Measurements from ENCODE around the gene INTS11.
A peak's percentile ranks its signal among the peaks of the same experiment; 100 is the strongest.

INTS11 gene

DNA sequence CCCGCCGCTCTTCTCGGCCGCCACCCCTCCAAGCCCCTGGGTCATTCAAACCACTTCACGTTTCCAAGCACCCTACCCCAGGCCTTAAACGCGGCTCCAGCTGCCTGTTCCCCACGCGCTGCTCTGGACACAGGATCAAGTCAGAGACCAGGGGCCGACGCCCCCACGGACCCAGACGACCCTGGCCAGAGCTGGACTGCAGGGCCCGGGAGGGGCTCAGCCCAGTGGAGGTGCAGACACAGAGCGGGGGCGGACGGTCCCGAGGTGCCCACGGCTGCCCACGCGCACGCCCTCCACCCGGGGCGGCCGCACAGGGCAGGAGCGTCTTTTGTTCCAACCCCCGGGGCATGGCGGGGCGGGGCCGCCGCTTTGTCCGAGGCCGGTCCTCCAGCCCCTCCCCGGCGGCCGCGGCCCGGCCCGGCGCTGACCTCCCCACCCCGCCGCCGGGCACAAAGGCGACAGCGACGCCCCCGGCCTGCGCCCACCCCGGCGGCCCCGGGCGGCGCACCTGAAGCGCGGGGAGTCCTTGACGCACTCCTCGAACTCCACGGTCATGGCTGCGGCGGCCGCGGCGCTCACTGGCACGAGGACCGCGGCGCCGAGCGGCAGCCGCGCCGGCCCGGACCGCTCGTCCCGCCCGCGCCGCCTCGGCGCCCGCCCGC, 17.1 kb downstream of the INTS11 start:
- Histone ChIP-seq H3K79me2 (ENCODE audit: control insufficient read depth, insufficient read depth, low read length) (peaks cover 3% of the 10 kb centered on the region), H3K23ac (ENCODE audit: low read length) (no peak overlapping the region), H3K27me3 (ENCODE audit: insufficient read depth, low read length, poor library complexity) (no peaks in the 10 kb centered on the region), H3K56ac (ENCODE audit: low read length) (peak overlapping the region; percentile 95), H2BK120ac (ENCODE audit: low read depth, low read length) (no peak overlapping the region), H3K36me3 (ENCODE audit: control insufficient read depth, insufficient read depth, low read length) (peaks cover 5% of the 10 kb centered on the region), H3K4me3 (ENCODE audit: low read length) (peak overlapping the region; percentile 74), H4K8ac (ENCODE audit: low read depth, low read length) (no peak overlapping the region), H2BK5ac (ENCODE audit: low read length) (no peak overlapping the region), H3K4me2 (ENCODE audit: low read length) (peak overlapping the region; percentile 89), H3K9ac (ENCODE audit: low read length) (peak overlapping the region; percentile 94), H4K5ac (ENCODE audit: low read length) (no peak overlapping the region), H2AK5ac (ENCODE audit: low read length) (no peak overlapping the region), H2BK15ac (replicated peaks; ENCODE audit: low read depth) (no peak overlapping the region), H3K79me1 (ENCODE audit: low read length) (peaks cover 11% of the 10 kb centered on the region), H3K27ac (ENCODE audit: low read depth, low read length) (peak overlapping the region; percentile 26), H3K18ac (ENCODE audit: low read length) (peak overlapping the region; percentile 15), H3K4me1 (ENCODE audit: control insufficient read depth, low read depth, low read length) (peaks cover 11% of the 10 kb centered on the region), H3K4ac (ENCODE audit: low read depth, low read length) (peak overlapping the region; percentile 73)
- no peak for DNase-seq
- WGBS (ENCODE audit: extremely low coverage, insufficient coverage, low lambda C conversion rate), result no CpG with 5 or more reads among the region's 83 CpGs

DNA sequence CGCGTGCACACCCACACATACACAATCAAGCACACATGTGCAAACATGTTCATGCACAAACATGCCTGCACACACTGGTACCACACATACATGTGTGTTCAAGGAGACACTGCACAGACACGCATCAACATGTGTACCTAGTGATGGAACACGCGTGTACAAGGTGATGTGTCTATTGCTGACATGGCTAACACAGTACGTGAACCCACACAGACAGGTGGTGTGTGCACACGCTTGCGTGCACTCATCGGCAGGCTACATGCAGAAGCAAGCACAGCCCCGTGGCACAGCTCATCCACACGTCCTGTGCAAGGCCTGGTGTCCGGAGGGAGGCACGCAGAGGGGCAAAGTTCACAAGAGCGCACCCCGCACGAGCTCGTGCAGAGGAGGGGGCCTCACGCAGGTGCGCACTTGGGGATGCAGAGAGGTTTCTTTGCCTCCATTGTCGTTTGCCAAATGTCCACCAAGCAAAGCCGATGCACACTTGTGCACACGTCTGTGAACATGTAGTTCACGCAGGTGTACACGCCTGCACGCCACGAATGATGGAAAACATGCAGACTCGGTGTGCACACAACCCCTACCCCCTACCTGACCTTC, 17.7 kb downstream of the INTS11 start:
- Histone ChIP-seq H3K27ac (ENCODE audit: low read depth, low read length) (no peak overlapping the region), H4K8ac (ENCODE audit: low read depth, low read length) (no peak overlapping the region), H3K79me1 (ENCODE audit: low read length) (peaks cover 11% of the 10 kb centered on the region), H2BK15ac (replicated peaks; ENCODE audit: low read depth) (no peak overlapping the region), H3K4me3 (ENCODE audit: low read length) (peak overlapping the region; percentile 74), H4K5ac (ENCODE audit: low read length) (no peak overlapping the region), H3K9ac (ENCODE audit: low read length) (peak overlapping the region; percentile 94), H3K79me2 (ENCODE audit: control insufficient read depth, insufficient read depth, low read length) (peaks cover 3% of the 10 kb centered on the region), H3K4me2 (ENCODE audit: low read length) (peak overlapping the region; percentile 89), H3K36me3 (ENCODE audit: control insufficient read depth, insufficient read depth, low read length) (peaks cover 5% of the 10 kb centered on the region), H2BK5ac (ENCODE audit: low read length) (no peak overlapping the region), H2AK5ac (ENCODE audit: low read length) (peak overlapping the region; percentile 17), H3K4me1 (ENCODE audit: control insufficient read depth, low read depth, low read length) (peaks cover 11% of the 10 kb centered on the region), H2BK120ac (ENCODE audit: low read depth, low read length) (no peak overlapping the region), H3K23ac (ENCODE audit: low read length) (no peak overlapping the region), H3K27me3 (ENCODE audit: insufficient read depth, low read length, poor library complexity) (no peaks in the 10 kb centered on the region), H3K56ac (ENCODE audit: low read length) (peak overlapping the region; percentile 95), H3K4ac (ENCODE audit: low read depth, low read length) (no peak overlapping the region), H3K18ac (ENCODE audit: low read length) (no peak overlapping the region)
- DNase-seq, result no peak
- no CpG with 5 or more reads among the region's 27 CpGs for WGBS (ENCODE audit: extremely low coverage, insufficient coverage, low lambda C conversion rate)

DNA sequence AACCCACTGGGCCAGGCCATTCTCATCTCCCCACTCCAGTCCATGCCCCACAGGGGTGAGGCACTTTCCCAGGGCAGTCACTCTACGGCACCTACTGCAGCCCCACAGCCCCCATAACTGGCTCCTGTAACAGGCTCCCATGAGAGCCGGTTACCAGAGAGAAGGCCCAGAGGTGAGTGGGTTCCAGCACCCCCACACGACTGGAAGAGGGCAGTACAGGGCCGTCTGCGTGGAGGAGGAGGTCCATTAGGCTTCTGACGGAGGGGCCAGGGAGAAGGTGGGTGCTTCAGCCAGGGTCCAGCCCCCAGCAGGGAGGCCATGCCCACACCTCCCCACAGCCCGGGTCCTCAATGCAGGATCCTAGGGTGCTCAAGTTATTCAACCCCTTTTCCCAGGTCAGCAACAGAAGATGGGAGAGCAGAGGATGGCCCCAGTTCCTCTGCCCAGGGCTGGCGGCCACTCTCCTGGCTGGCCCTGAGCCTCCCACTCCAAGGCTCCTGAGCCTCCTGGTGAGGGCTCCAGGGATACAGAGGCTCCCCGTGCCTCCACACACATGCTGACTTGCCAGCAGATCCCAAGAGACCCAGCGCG, 18.3 kb downstream of the INTS11 start:
- Histone ChIP-seq H3K79me1 (ENCODE audit: low read length) (peaks cover 11% of the 10 kb centered on the region), H3K27ac (ENCODE audit: low read depth, low read length) (no peak overlapping the region), H4K5ac (ENCODE audit: low read length) (no peak overlapping the region), H3K36me3 (ENCODE audit: control insufficient read depth, insufficient read depth, low read length) (peaks cover 2% of the 10 kb centered on the region), H2BK120ac (ENCODE audit: low read depth, low read length) (no peak overlapping the region), H2AK5ac (ENCODE audit: low read length) (no peak overlapping the region), H2BK15ac (replicated peaks; ENCODE audit: low read depth) (no peak overlapping the region), H2BK5ac (ENCODE audit: low read length) (no peak overlapping the region), H3K23ac (ENCODE audit: low read length) (no peak overlapping the region), H3K4me1 (ENCODE audit: control insufficient read depth, low read depth, low read length) (peaks cover 11% of the 10 kb centered on the region), H3K18ac (ENCODE audit: low read length) (peak overlapping the region; percentile 43), H3K56ac (ENCODE audit: low read length) (peak overlapping the region; percentile 95), H3K4me2 (ENCODE audit: low read length) (no peak overlapping the region), H3K4me3 (ENCODE audit: low read length) (no peak overlapping the region), H3K4ac (ENCODE audit: low read depth, low read length) (peak overlapping the region; percentile 70), H3K27me3 (ENCODE audit: insufficient read depth, low read length, poor library complexity) (no peaks in the 10 kb centered on the region), H4K8ac (ENCODE audit: low read depth, low read length) (no peak overlapping the region), H3K79me2 (ENCODE audit: control insufficient read depth, insufficient read depth, low read length) (peaks cover 3% of the 10 kb centered on the region), H3K9ac (ENCODE audit: low read length) (peak overlapping the region; percentile 62)
- peak; percentile 54 for DNase-seq
- WGBS (ENCODE audit: extremely low coverage, insufficient coverage, low lambda C conversion rate), result no CpG with 5 or more reads among the region's 11 CpGs

DNA sequence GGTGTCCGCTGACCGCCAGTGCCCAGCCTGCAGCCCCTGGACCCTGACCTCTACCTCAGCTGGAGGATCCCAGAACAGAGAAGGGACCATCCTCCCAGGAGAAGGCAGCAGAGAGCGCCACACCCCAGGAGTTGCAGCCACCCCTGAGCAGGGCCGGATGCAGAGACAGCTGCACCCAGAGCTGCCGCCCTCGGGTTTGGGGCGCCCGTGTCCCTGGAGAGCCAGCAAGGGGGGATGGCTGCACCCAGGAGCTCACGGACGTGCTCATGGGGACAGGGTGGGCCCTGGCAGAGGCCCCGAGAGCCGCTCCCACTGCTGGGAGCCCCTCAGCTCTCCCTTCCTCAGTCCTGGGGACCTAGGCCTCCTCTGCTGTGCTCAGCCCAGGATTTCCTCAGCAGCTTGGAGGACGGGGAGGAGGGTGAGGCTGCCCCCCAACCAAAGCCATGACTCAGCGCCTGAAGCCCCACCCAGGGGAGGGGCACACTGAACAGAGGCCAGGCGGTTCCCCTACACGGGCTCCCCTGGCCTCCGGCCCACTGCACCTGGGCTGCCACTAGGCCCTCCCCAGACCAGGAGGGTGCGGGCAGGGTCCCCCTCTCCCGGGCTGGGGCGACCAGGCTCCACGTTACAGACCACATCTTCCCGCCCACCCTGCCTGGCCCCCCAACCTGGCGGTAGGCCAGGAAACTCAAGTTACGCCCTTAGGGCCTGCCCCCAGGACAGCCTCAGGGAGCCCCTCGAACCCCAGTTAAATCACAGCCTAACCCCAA, 19.0 kb downstream of the INTS11 start:
- no peak overlapping the region for H2BK15ac ChIP-seq (replicated peaks; ENCODE audit: low read depth)
- DNase-seq, result peak; percentile 72
- H3K23ac ChIP-seq (ENCODE audit: low read length), result no peak overlapping the region
- WGBS (ENCODE audit: extremely low coverage, insufficient coverage, low lambda C conversion rate), result no CpG with 5 or more reads among the region's 25 CpGs
- H4K5ac ChIP-seq (ENCODE audit: low read length), result no peak overlapping the region
- peaks cover 2% of the 10 kb centered on the region for H3K36me3 ChIP-seq (ENCODE audit: control insufficient read depth, insufficient read depth, low read length)
- H3K18ac ChIP-seq (ENCODE audit: low read length), result peak overlapping the region; percentile 43
- H4K8ac ChIP-seq (ENCODE audit: low read depth, low read length), result no peak overlapping the region
- H3K27ac ChIP-seq (ENCODE audit: low read depth, low read length), result peak overlapping the region; percentile 68
- no peak overlapping the region for H3K4me3 ChIP-seq (ENCODE audit: low read length)
- H2AK5ac ChIP-seq (ENCODE audit: low read length), result no peak overlapping the region
- peak overlapping the region; percentile 70 for H3K4ac ChIP-seq (ENCODE audit: low read depth, low read length)
- H2BK5ac ChIP-seq (ENCODE audit: low read length), result no peak overlapping the region
- no peak overlapping the region for H2BK120ac ChIP-seq (ENCODE audit: low read depth, low read length)
- H3K4me2 ChIP-seq (ENCODE audit: low read length), result peak overlapping the region; percentile 10
- peaks cover 3% of the 10 kb centered on the region for H3K79me2 ChIP-seq (ENCODE audit: control insufficient read depth, insufficient read depth, low read length)
- H3K4me1 ChIP-seq (ENCODE audit: control insufficient read depth, low read depth, low read length), result peaks cover 11% of the 10 kb centered on the region
- H3K9ac ChIP-seq (ENCODE audit: low read length), result peak overlapping the region; percentile 65
- peak overlapping the region; percentile 82 for H3K56ac ChIP-seq (ENCODE audit: low read length)
- H3K79me1 ChIP-seq (ENCODE audit: low read length), result peaks cover 11% of the 10 kb centered on the region
- no peaks in the 10 kb centered on the region for H3K27me3 ChIP-seq (ENCODE audit: insufficient read depth, low read length, poor library complexity)

DNA sequence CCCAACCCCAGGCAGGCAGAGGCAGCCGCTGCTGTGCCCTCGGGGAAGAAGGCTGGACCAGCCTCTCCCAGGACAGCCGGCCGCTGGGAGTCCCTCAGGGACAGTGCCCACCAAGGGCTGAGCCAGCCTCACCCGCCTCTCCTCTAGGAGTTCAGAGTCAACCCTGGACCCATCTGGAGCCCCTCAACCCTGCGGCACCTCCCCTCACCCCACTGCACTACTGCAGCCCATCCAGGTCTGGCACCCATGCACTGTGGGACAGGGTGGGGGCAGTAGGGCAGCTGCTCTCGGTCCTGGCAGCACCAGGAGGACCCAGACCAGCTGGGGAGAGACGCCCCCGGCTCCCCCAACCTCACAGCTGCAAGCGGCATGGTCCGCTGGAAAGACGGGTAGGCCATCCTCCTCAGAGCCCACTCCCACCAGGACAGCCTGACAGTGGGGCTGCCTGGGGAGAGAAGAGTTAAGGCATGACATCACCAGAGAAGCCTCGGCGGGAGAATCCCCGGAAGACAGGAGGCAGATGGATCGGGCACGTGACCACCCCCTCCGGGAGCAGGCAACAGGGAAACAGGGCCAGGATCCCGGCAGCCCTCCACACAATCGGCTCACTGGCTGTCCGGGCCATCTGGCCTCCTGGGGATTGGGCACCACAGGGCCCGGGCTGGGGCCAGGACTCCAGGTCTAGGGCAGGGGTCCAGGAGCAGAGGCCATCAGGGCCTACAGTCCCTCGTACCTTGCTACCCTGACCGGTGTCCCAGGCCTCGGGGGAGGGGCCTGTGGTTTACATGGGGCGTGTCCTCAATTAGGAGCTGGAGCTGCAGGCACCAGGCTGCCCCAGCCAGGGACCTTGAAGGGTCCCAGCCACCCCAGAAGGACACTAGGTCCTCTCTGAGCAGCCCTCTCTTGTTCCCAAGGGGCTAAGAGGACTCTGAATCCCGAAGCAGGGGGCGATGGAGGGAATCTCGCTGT, 19.8 kb downstream of the INTS11 start:
- peak overlapping the region; percentile 78 for H3K56ac ChIP-seq (ENCODE audit: low read length)
- H3K27me3 ChIP-seq (ENCODE audit: insufficient read depth, low read length, poor library complexity), result no peaks in the 10 kb centered on the region
- H3K18ac ChIP-seq (ENCODE audit: low read length), result peak overlapping the region; percentile 5
- H4K5ac ChIP-seq (ENCODE audit: low read length), result no peak overlapping the region
- H2BK120ac ChIP-seq (ENCODE audit: low read depth, low read length), result no peak overlapping the region
- H3K36me3 ChIP-seq (ENCODE audit: control insufficient read depth, insufficient read depth, low read length), result no peaks in the 10 kb centered on the region
- H2BK15ac ChIP-seq (replicated peaks; ENCODE audit: low read depth), result no peak overlapping the region
- peak; percentile 93 for DNase-seq
- no peak overlapping the region for H3K4ac ChIP-seq (ENCODE audit: low read depth, low read length)
- peaks cover 11% of the 10 kb centered on the region for H3K4me1 ChIP-seq (ENCODE audit: control insufficient read depth, low read depth, low read length)
- H4K8ac ChIP-seq (ENCODE audit: low read depth, low read length), result no peak overlapping the region
- peaks cover 11% of the 10 kb centered on the region for H3K79me1 ChIP-seq (ENCODE audit: low read length)
- H2AK5ac ChIP-seq (ENCODE audit: low read length), result no peak overlapping the region
- peaks cover 3% of the 10 kb centered on the region for H3K79me2 ChIP-seq (ENCODE audit: control insufficient read depth, insufficient read depth, low read length)
- H3K4me2 ChIP-seq (ENCODE audit: low read length), result peak overlapping the region; percentile 30
- H3K9ac ChIP-seq (ENCODE audit: low read length), result peak overlapping the region; percentile 65
- H3K27ac ChIP-seq (ENCODE audit: low read depth, low read length), result peak overlapping the region; percentile 68
- H3K4me3 ChIP-seq (ENCODE audit: low read length), result no peak overlapping the region
- no peak overlapping the region for H3K23ac ChIP-seq (ENCODE audit: low read length)
- H2BK5ac ChIP-seq (ENCODE audit: low read length), result no peak overlapping the region
- WGBS (ENCODE audit: extremely low coverage, insufficient coverage, low lambda C conversion rate), result no CpG with 5 or more reads among the region's 29 CpGs
